EH (cell line): ENCODE results near the gene VPS33B.

Experiments
- DNase-seq: peaks from one replicate; pipeline ENCODE4 v3.0.0-alpha.2; 2015; ENCODE audit warnings: low read depth

VPS33B gene

DNA sequence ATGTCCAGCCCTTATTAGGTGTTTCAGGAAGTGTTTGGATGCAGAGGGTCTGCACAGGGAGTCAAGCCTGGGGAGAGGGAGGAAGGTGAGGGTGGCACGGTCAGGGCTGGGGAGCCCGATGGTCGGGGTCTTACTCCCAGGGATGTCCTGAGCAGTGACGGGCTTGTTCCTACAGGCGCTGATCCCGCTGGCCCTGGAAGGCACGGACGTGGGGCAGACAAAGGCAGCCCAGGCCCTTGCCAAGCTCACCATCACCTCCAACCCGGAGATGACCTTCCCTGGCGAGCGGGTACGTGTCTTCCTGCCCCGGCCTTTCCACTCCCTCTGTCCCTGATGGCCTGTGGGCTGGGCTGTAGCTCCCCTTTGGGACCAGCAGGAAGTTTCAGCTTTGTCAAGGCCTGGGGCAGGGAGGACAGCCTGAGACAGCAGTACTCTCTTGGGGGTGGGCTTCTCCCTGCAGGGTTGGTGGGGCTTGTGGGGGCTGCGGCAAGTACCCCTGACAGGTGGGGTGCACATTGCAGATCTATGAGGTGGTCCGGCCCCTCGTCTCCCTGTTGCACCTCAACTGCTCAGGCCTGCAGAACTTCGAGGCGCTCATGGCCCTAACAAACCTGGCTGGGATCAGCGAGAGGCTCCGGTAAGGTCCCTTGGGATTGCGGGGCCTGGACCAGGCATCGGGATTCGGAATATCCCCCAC, 72.3 kb downstream of the VPS33B start:
- no peak for DNase-seq
